Stimulated activated naive CD8-positive, alpha-beta T cell treated with anti-CD3 and anti-CD28 coated beads, Interleukin-15, Interleukin-2, amounts not matched to agents 100 U/mL and 50 U/mL, for 24 hours (primary cell): Measurements from ENCODE around the gene ZNF497.

ENCODE experiments used
- ATAC-seq: fragments of 150-1000 bp; cut with Tn5 transposase; one replicate; pipeline ENCODE4 v1.10.0; 2021
- DNase-seq: peaks from one replicate; pipeline ENCODE4 v3.0.0; 2021

Gene ZNF497

GRCh38 chr19:58307736-58308135 is 54.8 kb downstream of the ZNF497 start:
- no peak for ATAC-seq
- DNase-seq, result no peak

DNA sequence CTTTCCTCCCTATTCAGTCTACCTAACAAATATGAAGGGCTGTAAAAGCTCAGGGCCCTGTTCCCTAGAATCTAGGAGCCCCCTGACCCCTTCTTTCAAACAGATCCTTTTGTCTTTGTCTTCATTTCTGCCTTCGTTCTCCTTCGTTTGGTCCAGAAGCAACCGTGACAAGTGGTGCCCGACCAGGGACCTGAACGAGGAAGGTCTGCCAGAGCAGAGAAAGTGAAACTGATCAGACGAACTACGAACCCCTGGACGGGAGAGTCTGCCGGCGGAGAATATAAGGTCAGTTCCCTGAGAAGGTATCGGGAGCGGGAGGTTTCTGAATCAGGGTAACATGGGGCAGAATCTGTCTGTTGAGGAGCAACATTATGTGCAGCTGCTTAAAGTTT is 56.6 kb downstream of the ZNF497 start:
- peak; percentile 18 for DNase-seq
- no peak for ATAC-seq

GRCh38 chr19:58305065-58305931 is 57.3 kb downstream of the ZNF497 start, which contains the start of gene ERVK3-1:
TSS of gene ERVK3-1 (plus strand) at chr19:58305377. CDS start at chr19:58312169, 6,792 bp downstream.
- DNase-seq, result peak; percentile 94
- peak; percentile 99 for ATAC-seq

DNA sequence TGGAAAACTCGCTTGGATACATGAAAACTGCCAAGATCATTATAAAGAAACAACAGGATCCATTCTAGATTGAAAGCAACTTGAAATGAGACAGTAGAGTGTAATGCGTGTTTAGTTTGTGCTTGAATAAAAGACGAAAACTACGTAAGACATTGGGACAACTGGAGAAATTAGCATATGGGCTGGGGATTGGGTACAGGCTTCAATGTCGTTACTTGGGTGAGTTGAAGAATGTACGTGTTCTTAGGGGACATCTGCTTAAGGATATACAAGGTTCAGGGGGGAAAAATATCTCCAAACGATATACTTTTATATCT is 57.8 kb downstream of the ZNF497 start:
- ATAC-seq (no peak), DNase-seq (no peak)
